WTC11 (cell line): ENCODE results near the gene GRIP2. TPM values are rescaled to one million over a fixed set of nuclear protein-coding genes. Genes with fewer than 3 reads are reported as not detected.
"Not testable (repeated sequence)": the region's sequence is repeated elsewhere in the genome, so short reads cannot be mapped to it uniquely, and the experiment has no call there.

Experiments
- ATAC-seq: fragments of 200-7000 bp; cut with Tn5 transposase; 2 replicates; pipeline ENCODE4 v1.10.0; 2021; ENCODE audit warnings: mild to moderate bottlenecking, moderate library complexity
- CTCF ChIA-PET: fragments of 300-600 bp; sonication (Branson Sonifier 250); formaldehyde crosslinking; loops from one replicate; lab custom pipeline; 2021; ENCODE audit warnings: antibody characterized with exemption; lab: Charles Lee
- POLR2A ChIA-PET: fragments of 350-600 bp; sonication (Branson Sonifier 250); formaldehyde crosslinking; loops from one replicate; lab custom pipeline; 2021; ENCODE audit warnings: antibody characterized with exemption; lab: Charles Lee
- DNase-seq: peaks from one replicate; pipeline ENCODE4 v3.0.0; 2021; ENCODE audit warnings: low spot score
- H3K27ac Mint-ChIP-seq: 2 replicates; pipeline ENCODE4 v1.8.0; 2021; ENCODE audit warnings: mixed read lengths
- H3K27me3 Mint-ChIP-seq: 2 replicates; pipeline ENCODE4 v1.8.0; 2021; ENCODE audit warnings: low read depth, mild to moderate bottlenecking, moderate library complexity, mixed read lengths
- H3K36me3 Mint-ChIP-seq: 2 replicates; pipeline ENCODE4 v1.8.0; 2021; ENCODE audit warnings: mixed read lengths
- H3K4me1 Mint-ChIP-seq: 2 replicates; pipeline ENCODE4 v1.8.0; 2022; ENCODE audit warnings: mixed read lengths
- H3K4me3 Mint-ChIP-seq: 2 replicates; pipeline ENCODE4 v1.8.0; 2021; ENCODE audit warnings: mild to moderate bottlenecking, moderate library complexity, mixed read lengths
- H3K9me3 Mint-ChIP-seq: 2 replicates; pipeline ENCODE4 v1.8.0; 2021; ENCODE audit warnings: mixed read lengths
- CBFB ChIP-seq: sonication (generic); formaldehyde crosslinking; IDR thresholded peaks from 2 replicates; pipeline ENCODE4 v1.8.1; 2022; ENCODE audit warnings: mild to moderate bottlenecking, low read depth, missing genetic modification reagents
- EMX1 ChIP-seq: fragments of 250-450 bp; sonication (Bioruptor Pico); IDR thresholded peaks from 2 replicates; pipeline ENCODE4 v1.8.0; 2021; ENCODE audit warnings: mild to moderate bottlenecking
- ETV6 ChIP-seq: sonication (generic); formaldehyde crosslinking; IDR thresholded peaks from 2 replicates; pipeline ENCODE4 v1.8.1; 2022; ENCODE audit warnings: mild to moderate bottlenecking, missing genetic modification reagents
- GTF2I ChIP-seq: fragments of 250-450 bp; sonication (Bioruptor Pico); conservative IDR thresholded peaks from 2 replicates; pipeline ENCODE4 v1.4.0; 2021; ENCODE audit warnings: mild to moderate bottlenecking
- HMGXB4 ChIP-seq: sonication (generic); formaldehyde crosslinking; IDR thresholded peaks from 2 replicates; pipeline ENCODE4 v1.8.1; 2023; ENCODE audit warnings: mild to moderate bottlenecking, moderate library complexity, missing genetic modification reagents
- IRF1 ChIP-seq: sonication (generic); formaldehyde crosslinking; IDR thresholded peaks from 2 replicates; pipeline ENCODE4 v1.8.0; 2023; ENCODE audit warnings: missing genetic modification reagents
- NR1H2 ChIP-seq: sonication (generic); formaldehyde crosslinking; IDR thresholded peaks from 2 replicates; pipeline ENCODE4 v1.9.0; 2021; ENCODE audit warnings: mild to moderate bottlenecking, moderate library complexity, missing genetic modification reagents
- SMAD4 ChIP-seq: sonication (generic); formaldehyde crosslinking; IDR thresholded peaks from 2 replicates; pipeline ENCODE4 v1.8.0; 2022; ENCODE audit warnings: mild to moderate bottlenecking, missing genetic modification reagents
- SOX15 ChIP-seq: fragments of 250-450 bp; sonication (Bioruptor Pico); IDR thresholded peaks from 2 replicates; pipeline ENCODE4 v1.9.0; 2021; ENCODE audit warnings: mild to moderate bottlenecking
- ZMAT4 ChIP-seq: fragments of 250-450 bp; sonication (Bioruptor Pico); IDR thresholded peaks from 2 replicates; pipeline ENCODE4 v1.9.0; 2021; ENCODE audit warnings: mild to moderate bottlenecking
- ZNF263 ChIP-seq: sonication (generic); formaldehyde crosslinking; IDR thresholded peaks from 2 replicates; pipeline ENCODE4 v1.8.1; 2022; ENCODE audit warnings: low read depth, mild to moderate bottlenecking, moderate library complexity, missing genetic modification reagents
- total RNA-seq: library from RNA; stranded (reverse); gene quantifications from 3 replicates; pipeline ENCODE4 v1.2.3, GENCODE V29; 2021
- TF ChIP-seq, protein P1 (sequence below): sonication (generic); formaldehyde crosslinking; IDR thresholded peaks from 2 replicates; pipeline ENCODE4 v1.8.0; 2022; ENCODE audit warnings: missing genetic modification reagents
- TF ChIP-seq, protein P2 (sequence below): sonication (generic); formaldehyde crosslinking; IDR thresholded peaks from 2 replicates; pipeline ENCODE4 v1.8.1; 2022; ENCODE audit warnings: low read depth, mild to moderate bottlenecking, moderate library complexity, missing genetic modification reagents, borderline replicate concordance
- TF ChIP-seq, protein P3 (sequence below): fragments of 250-450 bp; sonication (Bioruptor Pico); IDR thresholded peaks from 2 replicates; pipeline ENCODE4 v1.9.0; 2021; ENCODE audit warnings: moderate library complexity, mild to moderate bottlenecking, inconsistent platforms, borderline replicate concordance
- TF ChIP-seq, protein P4 (sequence below): sonication (generic); formaldehyde crosslinking; IDR thresholded peaks from 2 replicates; pipeline ENCODE4 v1.8.0; 2022; ENCODE audit warnings: mild to moderate bottlenecking, missing genetic modification reagents

The GRIP2 gene
- total RNA-seq, 1 experiment from 2014 or later = 12.0 TPM

DNA sequence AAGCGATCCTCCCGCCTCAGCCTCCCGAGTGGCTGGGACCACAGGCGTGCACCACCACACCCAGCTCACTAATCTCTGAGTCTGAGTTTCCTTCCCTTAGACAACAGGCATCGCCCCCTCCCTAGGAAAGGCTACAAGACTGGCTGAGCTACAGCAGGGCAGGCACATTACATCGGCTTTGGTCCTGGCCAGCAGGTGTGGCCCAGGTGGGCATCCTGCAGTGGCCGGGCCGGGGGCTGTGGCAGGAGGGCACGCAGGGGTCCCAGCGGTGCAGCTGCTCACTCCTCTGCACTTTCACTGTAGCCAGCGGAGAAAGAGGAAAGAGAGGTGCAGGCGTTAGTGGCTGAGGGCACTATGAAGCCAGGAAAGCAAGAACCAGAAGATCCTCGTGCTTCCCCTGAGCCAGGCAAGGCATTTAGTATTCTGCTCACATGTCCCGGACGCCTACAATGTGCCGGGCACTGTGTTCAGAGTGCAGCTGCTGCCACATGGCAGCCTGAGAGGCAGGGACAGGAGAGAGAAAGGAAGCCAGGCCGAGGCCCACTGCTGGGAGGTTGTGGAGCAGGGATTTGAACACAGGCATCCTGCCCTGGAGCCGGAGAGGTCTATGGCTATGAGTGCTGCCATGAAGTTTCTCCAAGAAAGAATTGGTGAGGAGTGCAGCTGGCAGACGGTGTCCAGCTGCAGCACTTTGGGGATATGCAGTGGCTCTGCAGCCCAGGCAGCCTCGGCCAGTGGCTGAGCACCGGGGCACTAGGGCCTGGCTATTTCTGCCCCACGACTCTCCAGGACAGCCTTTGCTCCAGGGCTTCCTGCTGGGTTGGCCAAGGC is 22.3 kb downstream of the GRIP2 start:
- ChIA-PET CTCF (interaction anchor here (0.9 to 4.9 kb wide), 4 partner anchors 9 to 314 kb away, joined by 3 to 21 read pairs (median 10); no protein-coding TSS in a partner anchor), POLR2A (no interaction called here)

DNA sequence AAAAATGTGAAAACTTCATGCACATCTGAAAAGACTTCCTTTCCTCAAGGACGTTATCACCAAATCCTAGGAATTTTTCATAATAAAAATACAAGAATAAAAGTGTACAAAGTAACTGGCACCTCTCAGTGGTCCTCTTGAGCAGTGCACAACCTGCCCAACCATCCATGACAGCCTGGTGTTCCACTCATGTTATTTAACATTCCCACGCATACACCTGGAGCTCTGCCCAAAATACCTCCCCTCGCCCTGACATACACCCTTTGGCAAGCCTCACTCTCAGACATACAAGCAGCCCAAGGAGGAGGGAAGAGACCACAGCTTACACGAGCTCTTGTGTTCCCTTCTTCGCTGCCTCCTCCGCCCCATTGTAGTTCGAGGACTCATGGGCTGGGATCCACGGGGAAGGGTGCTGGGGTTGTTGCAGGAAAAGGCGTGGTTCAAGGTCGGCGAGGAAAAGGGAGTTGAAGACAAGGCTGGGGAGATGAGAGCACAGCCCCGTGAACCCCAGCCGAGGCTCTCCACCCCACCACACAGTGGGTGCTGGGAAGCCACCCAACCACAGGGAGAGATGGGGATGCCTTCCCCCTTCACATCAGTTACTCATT is 23.3 kb downstream of the GRIP2 start:
- DNase-seq (no peak), ATAC-seq (no peak)
- Mint-ChIP-seq H3K36me3 (no peaks in the 10 kb centered on the region), H3K27ac (no peak overlapping the region), H3K9me3 (no peaks in the 10 kb centered on the region), H3K4me3 (no peak overlapping the region), H3K4me1 (0 out of 2 replicates have a peak, but pooled peaks cover 2% of the 10 kb centered on the region), H3K27me3 (no peaks in the 10 kb centered on the region)
- ChIA-PET CTCF (interaction anchor here (0.6 to 4.9 kb wide), 5 partner anchors 8 to 313 kb away, joined by 3 to 21 read pairs (median 3); no protein-coding TSS in a partner anchor), POLR2A (no interaction called here)
- TF ChIP-seq EMX1 (CRISPR knock-in tag) = no peak
- 0 out of 2 replicates have a peak, but pooled peaks have one; percentile 32 for TF ChIP-seq GTF2I
- TF ChIP-seq SOX15 (CRISPR knock-in tag) = no peak
- TF ChIP-seq, all 79 proteins: peak for 1

More for the DNA sequence above, 22.3 kb downstream of the GRIP2 start:
- ATAC-seq = no peak
- no peaks in the 10 kb centered on the region for H3K27me3 Mint-ChIP-seq
- TF ChIP-seq ZMAT4 = no peak
- TF ChIP-seq, protein P1, sequence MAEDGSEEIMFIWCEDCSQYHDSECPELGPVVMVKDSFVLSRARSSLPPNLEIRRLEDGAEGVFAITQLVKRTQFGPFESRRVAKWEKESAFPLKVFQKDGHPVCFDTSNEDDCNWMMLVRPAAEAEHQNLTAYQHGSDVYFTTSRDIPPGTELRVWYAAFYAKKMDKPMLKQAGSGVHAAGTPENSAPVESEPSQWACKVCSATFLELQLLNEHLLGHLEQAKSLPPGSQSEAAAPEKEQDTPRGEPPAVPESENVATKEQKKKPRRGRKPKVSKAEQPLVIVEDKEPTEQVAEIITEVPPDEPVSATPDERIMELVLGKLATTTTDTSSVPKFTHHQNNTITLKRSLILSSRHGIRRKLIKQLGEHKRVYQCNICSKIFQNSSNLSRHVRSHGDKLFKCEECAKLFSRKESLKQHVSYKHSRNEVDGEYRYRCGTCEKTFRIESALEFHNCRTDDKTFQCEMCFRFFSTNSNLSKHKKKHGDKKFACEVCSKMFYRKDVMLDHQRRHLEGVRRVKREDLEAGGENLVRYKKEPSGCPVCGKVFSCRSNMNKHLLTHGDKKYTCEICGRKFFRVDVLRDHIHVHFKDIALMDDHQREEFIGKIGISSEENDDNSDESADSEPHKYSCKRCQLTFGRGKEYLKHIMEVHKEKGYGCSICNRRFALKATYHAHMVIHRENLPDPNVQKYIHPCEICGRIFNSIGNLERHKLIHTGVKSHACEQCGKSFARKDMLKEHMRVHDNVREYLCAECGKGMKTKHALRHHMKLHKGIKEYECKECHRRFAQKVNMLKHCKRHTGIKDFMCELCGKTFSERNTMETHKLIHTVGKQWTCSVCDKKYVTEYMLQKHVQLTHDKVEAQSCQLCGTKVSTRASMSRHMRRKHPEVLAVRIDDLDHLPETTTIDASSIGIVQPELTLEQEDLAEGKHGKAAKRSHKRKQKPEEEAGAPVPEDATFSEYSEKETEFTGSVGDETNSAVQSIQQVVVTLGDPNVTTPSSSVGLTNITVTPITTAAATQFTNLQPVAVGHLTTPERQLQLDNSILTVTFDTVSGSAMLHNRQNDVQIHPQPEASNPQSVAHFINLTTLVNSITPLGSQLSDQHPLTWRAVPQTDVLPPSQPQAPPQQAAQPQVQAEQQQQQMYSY = 0 out of 2 replicates have a peak, but pooled peaks have one; percentile 11
- DNase-seq = no peak
- H3K4me1 Mint-ChIP-seq = no peaks in the 10 kb centered on the region
- H3K36me3 Mint-ChIP-seq = no peaks in the 10 kb centered on the region
- H3K27ac Mint-ChIP-seq = no peak overlapping the region
- H3K9me3 Mint-ChIP-seq = no peaks in the 10 kb centered on the region
- no peak overlapping the region for H3K4me3 Mint-ChIP-seq

GRCh38 chr3:14515526-14515925 is 24.6 kb downstream of the GRIP2 start:
- CTCF ChIA-PET, H3K27me3 Mint-ChIP-seq, H3K4me3 Mint-ChIP-seq, H3K36me3 Mint-ChIP-seq, H3K9me3 Mint-ChIP-seq, H3K4me1 Mint-ChIP-seq, H3K27ac Mint-ChIP-seq, ATAC-seq, DNase-seq, POLR2A ChIA-PET: not testable (repeated sequence)

- no peaks in the 10 kb centered on the region for H3K9me3 Mint-ChIP-seq
- H3K4me1 Mint-ChIP-seq = peaks cover 6% of the 10 kb centered on the region; the same call in 1 of the 2 replicates
- H3K27ac Mint-ChIP-seq = no peak overlapping the region
- ATAC-seq = no peak
- H3K4me3 Mint-ChIP-seq = no peak overlapping the region
- no peaks in the 10 kb centered on the region for H3K27me3 Mint-ChIP-seq
- POLR2A ChIA-PET = no interaction called here
- DNase-seq = no peak
- H3K36me3 Mint-ChIP-seq = no peaks in the 10 kb centered on the region
- CTCF ChIA-PET = interaction anchor here (1.0 to 3.9 kb wide), 2 partner anchors 34 to 94 kb away, joined by 5 to 36 read pairs; no protein-coding TSS in a partner anchor
- TF ChIP-seq HMGXB4 (CRISPR knock-in tag) (no peak), SMAD4 (CRISPR knock-in tag) (no peak), ZNF263 (CRISPR knock-in tag) (no peak), SOX15 (CRISPR knock-in tag) (no peak), ETV6 (CRISPR knock-in tag) (no peak), NR1H2 (CRISPR knock-in tag) (no peak), IRF1 (CRISPR knock-in tag) (no peak), CBFB (CRISPR knock-in tag) (no peak)
- TF ChIP-seq, protein P2, sequence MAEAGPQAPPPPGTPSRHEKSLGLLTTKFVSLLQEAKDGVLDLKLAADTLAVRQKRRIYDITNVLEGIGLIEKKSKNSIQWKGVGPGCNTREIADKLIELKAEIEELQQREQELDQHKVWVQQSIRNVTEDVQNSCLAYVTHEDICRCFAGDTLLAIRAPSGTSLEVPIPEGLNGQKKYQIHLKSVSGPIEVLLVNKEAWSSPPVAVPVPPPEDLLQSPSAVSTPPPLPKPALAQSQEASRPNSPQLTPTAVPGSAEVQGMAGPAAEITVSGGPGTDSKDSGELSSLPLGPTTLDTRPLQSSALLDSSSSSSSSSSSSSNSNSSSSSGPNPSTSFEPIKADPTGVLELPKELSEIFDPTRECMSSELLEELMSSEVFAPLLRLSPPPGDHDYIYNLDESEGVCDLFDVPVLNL = no peak
- TF ChIP-seq, protein P3, sequence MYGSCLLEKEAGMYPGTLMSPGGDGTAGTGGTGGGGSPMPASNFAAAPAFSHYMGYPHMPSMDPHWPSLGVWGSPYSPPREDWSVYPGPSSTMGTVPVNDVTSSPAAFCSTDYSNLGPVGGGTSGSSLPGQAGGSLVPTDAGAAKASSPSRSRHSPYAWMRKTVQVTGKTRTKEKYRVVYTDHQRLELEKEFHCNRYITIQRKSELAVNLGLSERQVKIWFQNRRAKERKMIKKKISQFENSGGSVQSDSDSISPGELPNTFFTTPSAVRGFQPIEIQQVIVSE (CRISPR knock-in tag) = no peak
- TF ChIP-seq, protein P4, sequence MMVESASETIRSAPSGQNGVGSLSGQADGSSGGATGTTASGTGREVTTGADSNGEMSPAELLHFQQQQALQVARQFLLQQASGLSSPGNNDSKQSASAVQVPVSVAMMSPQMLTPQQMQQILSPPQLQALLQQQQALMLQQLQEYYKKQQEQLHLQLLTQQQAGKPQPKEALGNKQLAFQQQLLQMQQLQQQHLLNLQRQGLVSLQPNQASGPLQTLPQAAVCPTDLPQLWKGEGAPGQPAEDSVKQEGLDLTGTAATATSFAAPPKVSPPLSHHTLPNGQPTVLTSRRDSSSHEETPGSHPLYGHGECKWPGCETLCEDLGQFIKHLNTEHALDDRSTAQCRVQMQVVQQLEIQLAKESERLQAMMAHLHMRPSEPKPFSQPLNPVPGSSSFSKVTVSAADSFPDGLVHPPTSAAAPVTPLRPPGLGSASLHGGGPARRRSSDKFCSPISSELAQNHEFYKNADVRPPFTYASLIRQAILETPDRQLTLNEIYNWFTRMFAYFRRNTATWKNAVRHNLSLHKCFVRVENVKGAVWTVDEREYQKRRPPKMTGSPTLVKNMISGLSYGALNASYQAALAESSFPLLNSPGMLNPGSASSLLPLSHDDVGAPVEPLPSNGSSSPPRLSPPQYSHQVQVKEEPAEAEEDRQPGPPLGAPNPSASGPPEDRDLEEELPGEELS (CRISPR knock-in tag) = no peak
Observed at GRCh38 chr3:14514323-14514720, 25.8 kb downstream of the GRIP2 start.
